ENCODE results near the gene CEP41.
"Not testable (repeated sequence)": the region's sequence is repeated elsewhere in the genome, so short reads cannot be mapped to it uniquely, and the experiment has no call there.

CEP41 gene

GRCh38 chr7:130377178-130377577, 63.6 kb downstream of the CEP41 start:
- no peak overlapping the region for H3K4me3 ChIP-seq (ENCODE audit: low read depth, low read length)
- no peak for DNase-seq (ENCODE audit: low read depth)

- not testable (repeated sequence) for DNase-seq (ENCODE audit: low read depth); H3K4me3 ChIP-seq (ENCODE audit: low read depth, low read length)
Measured at GRCh38 chr7:130376461-130376860, 64.4 kb downstream of the CEP41 start.

- no peak for DNase-seq (ENCODE audit: low read depth)
- H3K4me3 ChIP-seq (ENCODE audit: low read depth, low read length) = no peak overlapping the region
Measured at GRCh38 chr7:130374507-130374906, 66.3 kb downstream of the CEP41 start.

- no peak overlapping the region for H3K4me3 ChIP-seq (ENCODE audit: low read depth, low read length)
- DNase-seq (ENCODE audit: low read depth) = no peak
Measured at GRCh38 chr7:130372402-130373165, 68.2 kb downstream of the CEP41 start.

GRCh38 chr7:130371046-130371445, 69.8 kb downstream of the CEP41 start:
- H3K4me3 ChIP-seq (ENCODE audit: low read depth, low read length) = no peak overlapping the region
- no peak for DNase-seq (ENCODE audit: low read depth)

GRCh38 chr7:130369831-130370550, 70.8 kb downstream of the CEP41 start:
- no peak for DNase-seq (ENCODE audit: low read depth)
- no peak overlapping the region for H3K4me3 ChIP-seq (ENCODE audit: low read depth, low read length)

- DNase-seq (ENCODE audit: low read depth) = peak; percentile 65
- no peak overlapping the region for H3K4me3 ChIP-seq (ENCODE audit: low read depth, low read length)
Measured at GRCh38 chr7:130369110-130369711, 71.6 kb downstream of the CEP41 start.

GRCh38 chr7:130367836-130368746, 72.7 kb downstream of the CEP41 start:
- no peak overlapping the region for H3K4me3 ChIP-seq (ENCODE audit: low read depth, low read length)
- DNase-seq (ENCODE audit: low read depth) = no peak

- DNase-seq (ENCODE audit: low read depth) = no peak
- no peak overlapping the region for H3K4me3 ChIP-seq (ENCODE audit: low read depth, low read length)
Measured at GRCh38 chr7:130367088-130367755, 73.6 kb downstream of the CEP41 start.

- DNase-seq (ENCODE audit: low read depth) = no peak
Measured at GRCh38 chr7:130366564-130366963, 74.3 kb downstream of the CEP41 start.

GRCh38 chr7:130365511-130366441, 75.0 kb downstream of the CEP41 start:
- DNase-seq (ENCODE audit: low read depth) = peak; percentile 75
- no peak overlapping the region for H3K4me3 ChIP-seq (ENCODE audit: low read depth, low read length)

More at GRCh38 chr7:130366564-130366963, 74.3 kb downstream of the CEP41 start:
- no peak overlapping the region for H3K4me3 ChIP-seq (ENCODE audit: low read depth, low read length)

GRCh38 chr7:130365088-130365487, 75.7 kb downstream of the CEP41 start:
- no peak for DNase-seq (ENCODE audit: low read depth)

GRCh38 chr7:130364451-130364850, 76.4 kb downstream of the CEP41 start:
- H3K4me3 ChIP-seq (ENCODE audit: low read depth, low read length) = no peak overlapping the region
- no peak for DNase-seq (ENCODE audit: low read depth)

More at GRCh38 chr7:130365088-130365487, 75.7 kb downstream of the CEP41 start:
- no peak overlapping the region for H3K4me3 ChIP-seq (ENCODE audit: low read depth, low read length)

GRCh38 chr7:130363026-130363847, 77.6 kb downstream of the CEP41 start:
- peak; percentile 90 for DNase-seq (ENCODE audit: low read depth)
- H3K4me3 ChIP-seq (ENCODE audit: low read depth, low read length) = no peak overlapping the region

- no peak for DNase-seq (ENCODE audit: low read depth)
- H3K4me3 ChIP-seq (ENCODE audit: low read depth, low read length) = no peak overlapping the region
Measured at GRCh38 chr7:130362251-130362816, 78.5 kb downstream of the CEP41 start.

- DNase-seq (ENCODE audit: low read depth) = no peak
- H3K4me3 ChIP-seq (ENCODE audit: low read depth, low read length) = no peak overlapping the region
Measured at GRCh38 chr7:130361681-130362080, 79.1 kb downstream of the CEP41 start.

GRCh38 chr7:130360518-130360917, 80.3 kb downstream of the CEP41 start:
- H3K4me3 ChIP-seq (ENCODE audit: low read depth, low read length) = no peak overlapping the region
- DNase-seq (ENCODE audit: low read depth) = no peak
